C4-2B (cell line): ENCODE measurements around the gene KCTD16.

Source experiments
- ZFX ChIP-seq: fragments of 450-650 bp; IDR thresholded peaks from 2 replicates; pipeline ENCODE4 v1.6.1; 2017
- TF ChIP-seq, protein P1 (sequence below): fragments of 450-650 bp; conservative IDR thresholded peaks from 2 replicates; pipeline ENCODE4 v1.5.1; 2017; ENCODE audit warnings: mild to moderate bottlenecking

DNA sequence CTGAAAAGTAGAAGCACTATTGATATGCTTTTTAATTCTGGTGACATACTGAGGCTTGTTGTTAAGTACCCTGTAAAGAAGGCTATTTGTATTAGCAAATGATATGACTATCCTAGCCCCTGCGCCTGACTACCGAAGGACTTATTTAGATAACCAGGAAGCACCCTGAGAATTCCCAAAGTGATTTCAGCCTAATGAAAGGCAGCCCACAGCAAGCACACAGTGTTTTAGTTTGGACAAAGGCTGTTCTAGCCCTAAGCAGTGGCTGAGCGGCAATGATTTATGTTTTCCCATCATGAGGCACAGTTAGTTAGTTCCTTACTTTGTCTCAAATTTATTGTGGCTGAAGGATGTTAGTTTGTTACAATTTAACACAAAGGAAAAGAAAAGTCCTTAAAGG, 235.3 kb downstream of the KCTD16 start:
- TF ChIP-seq, protein P1, sequence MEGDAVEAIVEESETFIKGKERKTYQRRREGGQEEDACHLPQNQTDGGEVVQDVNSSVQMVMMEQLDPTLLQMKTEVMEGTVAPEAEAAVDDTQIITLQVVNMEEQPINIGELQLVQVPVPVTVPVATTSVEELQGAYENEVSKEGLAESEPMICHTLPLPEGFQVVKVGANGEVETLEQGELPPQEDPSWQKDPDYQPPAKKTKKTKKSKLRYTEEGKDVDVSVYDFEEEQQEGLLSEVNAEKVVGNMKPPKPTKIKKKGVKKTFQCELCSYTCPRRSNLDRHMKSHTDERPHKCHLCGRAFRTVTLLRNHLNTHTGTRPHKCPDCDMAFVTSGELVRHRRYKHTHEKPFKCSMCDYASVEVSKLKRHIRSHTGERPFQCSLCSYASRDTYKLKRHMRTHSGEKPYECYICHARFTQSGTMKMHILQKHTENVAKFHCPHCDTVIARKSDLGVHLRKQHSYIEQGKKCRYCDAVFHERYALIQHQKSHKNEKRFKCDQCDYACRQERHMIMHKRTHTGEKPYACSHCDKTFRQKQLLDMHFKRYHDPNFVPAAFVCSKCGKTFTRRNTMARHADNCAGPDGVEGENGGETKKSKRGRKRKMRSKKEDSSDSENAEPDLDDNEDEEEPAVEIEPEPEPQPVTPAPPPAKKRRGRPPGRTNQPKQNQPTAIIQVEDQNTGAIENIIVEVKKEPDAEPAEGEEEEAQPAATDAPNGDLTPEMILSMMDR: no peak
- TF ChIP-seq ZFX: no peak
